Measurements from ENCODE around the gene FBXW7.
A peak's percentile ranks its signal among the peaks of the same experiment; 100 is the strongest.

The FBXW7 gene

GRCh38 chr4:152459326-152459725, 76.6 kb downstream of the FBXW7 start:
- no peaks in the 10 kb centered on the region for H3K27me3 Mint-ChIP-seq (ENCODE audit: low read depth, poor library complexity)
- no peaks in the 10 kb centered on the region for H3K36me3 Mint-ChIP-seq (ENCODE audit: low read depth)
- H3K27ac Mint-ChIP-seq: no peak overlapping the region
- peaks cover 43% of the 10 kb centered on the region for H3K4me1 Mint-ChIP-seq
- no peak overlapping the region for H3K4me3 Mint-ChIP-seq
- no peak for TF ChIP-seq CTCF (IDR thresholded peaks at IDR 0.05)
- H3K9me3 Mint-ChIP-seq: peaks cover 4% of the 10 kb centered on the region
- DNase-seq: no peak

- H3K9me3 Mint-ChIP-seq: peaks cover 4% of the 10 kb centered on the region
- TF ChIP-seq CTCF (IDR thresholded peaks at IDR 0.05): no peak
- H3K27ac Mint-ChIP-seq: no peak overlapping the region
- peaks cover 39% of the 10 kb centered on the region for H3K4me1 Mint-ChIP-seq
- H3K4me3 Mint-ChIP-seq: no peak overlapping the region
- no peak for DNase-seq
- no peaks in the 10 kb centered on the region for H3K27me3 Mint-ChIP-seq (ENCODE audit: low read depth, poor library complexity)
- no peaks in the 10 kb centered on the region for H3K36me3 Mint-ChIP-seq (ENCODE audit: low read depth)
These were observed 77.0 kb downstream of the FBXW7 start for GRCh38 chr4:152458801-152459302.

- no peak for TF ChIP-seq CTCF (IDR thresholded peaks at IDR 0.05)
- Mint-ChIP-seq H3K27ac (no peak overlapping the region), H3K9me3 (peaks cover 4% of the 10 kb centered on the region), H3K4me1 (peaks cover 23% of the 10 kb centered on the region), H3K27me3 (ENCODE audit: low read depth, poor library complexity) (no peaks in the 10 kb centered on the region), H3K4me3 (no peak overlapping the region), H3K36me3 (ENCODE audit: low read depth) (no peaks in the 10 kb centered on the region)
- no peak for DNase-seq
These were observed 79.3 kb downstream of the FBXW7 start for GRCh38 chr4:152456609-152457008.

DNA sequence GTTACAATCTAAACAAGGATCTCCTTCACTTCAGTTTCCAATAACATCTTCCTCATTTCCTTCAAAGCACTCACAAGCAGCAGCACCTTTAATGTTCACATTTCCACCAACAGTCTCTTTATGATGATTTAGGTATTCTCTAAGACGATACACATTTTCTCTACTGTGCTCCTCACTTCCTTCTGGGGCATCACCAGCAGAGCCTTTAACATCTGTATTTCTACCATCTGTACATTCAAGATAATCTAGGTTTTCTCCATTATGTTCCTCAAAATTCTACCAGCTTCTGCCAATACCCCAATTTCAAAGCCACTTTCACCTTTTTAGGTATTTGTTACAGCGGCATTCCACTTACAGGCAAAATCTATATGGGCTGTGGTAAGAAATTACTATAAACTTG, 80.6 kb downstream of the FBXW7 start:
- no peaks in the 10 kb centered on the region for H3K36me3 Mint-ChIP-seq (ENCODE audit: low read depth)

DNA sequence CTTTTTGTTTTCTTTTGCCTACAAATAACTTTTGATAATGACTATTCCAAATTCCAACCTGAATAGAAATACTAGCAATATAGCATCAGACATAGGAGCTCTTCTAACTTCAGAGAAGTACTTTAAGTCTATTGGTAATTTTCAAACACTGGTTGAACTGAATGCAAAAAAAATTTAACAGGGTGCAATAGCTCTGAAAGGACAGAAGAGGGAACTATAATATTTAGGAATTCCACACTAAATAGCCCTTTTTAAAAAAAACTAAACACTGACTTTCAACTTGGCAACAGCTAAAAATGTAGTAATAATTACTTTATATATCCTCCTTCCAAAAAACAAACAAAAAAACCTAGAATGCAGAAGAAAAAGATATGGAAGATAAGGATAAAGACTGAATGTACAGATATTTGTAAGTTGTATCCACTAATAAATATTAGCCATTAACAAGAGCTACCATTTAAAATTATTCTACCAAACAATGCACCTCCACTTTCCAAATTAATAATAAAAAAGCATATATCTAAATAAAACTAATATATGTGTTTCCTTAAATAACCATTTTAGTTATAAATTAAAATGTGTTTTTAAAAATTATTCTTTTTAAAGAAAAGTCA, 81.4 kb downstream of the FBXW7 start:
- no peak for DNase-seq
- Mint-ChIP-seq H3K36me3 (ENCODE audit: low read depth) (no peaks in the 10 kb centered on the region), H3K4me1 (peaks cover 14% of the 10 kb centered on the region), H3K27me3 (ENCODE audit: low read depth, poor library complexity) (no peaks in the 10 kb centered on the region), H3K4me3 (no peak overlapping the region), H3K9me3 (peaks cover 4% of the 10 kb centered on the region), H3K27ac (no peak overlapping the region)
- TF ChIP-seq CTCF (IDR thresholded peaks at IDR 0.05): peak; percentile 60

More for the DNA sequence above, 80.6 kb downstream of the FBXW7 start:
- DNase-seq: no peak
- Mint-ChIP-seq H3K4me1 (peaks cover 14% of the 10 kb centered on the region), H3K4me3 (no peak overlapping the region), H3K27me3 (ENCODE audit: low read depth, poor library complexity) (no peaks in the 10 kb centered on the region), H3K9me3 (peaks cover 4% of the 10 kb centered on the region), H3K27ac (no peak overlapping the region)
- no peak for TF ChIP-seq CTCF (IDR thresholded peaks at IDR 0.05)

DNA sequence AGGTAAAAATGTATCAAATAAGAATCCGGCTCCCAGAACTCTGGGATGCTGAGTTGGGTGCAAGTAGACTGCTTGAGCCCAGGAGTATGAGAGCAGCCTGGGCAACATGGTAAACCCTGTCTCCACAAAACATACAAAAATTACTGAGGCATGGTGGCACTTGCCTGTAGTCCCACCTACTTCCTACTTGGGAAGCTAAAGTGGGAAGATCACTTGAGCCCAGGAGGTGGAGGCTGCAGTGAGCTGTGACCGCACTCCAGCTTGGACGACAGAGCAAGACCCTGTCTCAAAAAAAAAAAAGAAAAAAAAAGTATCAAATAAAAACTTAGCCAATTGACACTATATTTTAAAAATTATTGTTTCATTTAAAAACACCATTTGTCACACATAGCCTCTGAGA, 84.4 kb downstream of the FBXW7 start:
- no peak overlapping the region for H3K4me3 Mint-ChIP-seq
- H3K36me3 Mint-ChIP-seq (ENCODE audit: low read depth): no peaks in the 10 kb centered on the region
- H3K27ac Mint-ChIP-seq: no peak overlapping the region
- H3K4me1 Mint-ChIP-seq: peaks cover 34% of the 10 kb centered on the region
- H3K9me3 Mint-ChIP-seq: no peaks in the 10 kb centered on the region
- no peaks in the 10 kb centered on the region for H3K27me3 Mint-ChIP-seq (ENCODE audit: low read depth, poor library complexity)
- TF ChIP-seq CTCF (IDR thresholded peaks at IDR 0.05): no peak
- no peak for DNase-seq
